H1 (cell line): ENCODE results near the gene CCDC15. TPM values are rescaled to one million over a fixed set of nuclear protein-coding genes. Genes with fewer than 3 reads are reported as not detected.

Experiments used
- CTCF ChIA-PET: fragments of 300-600 bp; sonication (Branson Sonifier 250); formaldehyde crosslinking; loops from one replicate; lab custom pipeline; 2021; ENCODE audit not compliant: partially characterized antibody; lab: Charles Lee
- POLR2A ChIA-PET: fragments of 300-600 bp; sonication (Branson Sonifier 250); formaldehyde crosslinking; loops from one replicate; lab custom pipeline; 2021; ENCODE audit warnings: inconsistent platforms; ENCODE audit not compliant: partially characterized antibody; lab: Charles Lee
- DNase-seq, 2 experiments: peaks; one replicate each; pipeline versions ENCODE4 v3.0.0 to v3.0.0-alpha.2; 2010 to 2022; ENCODE audit warnings: low spot score in 2 of 2, low read depth in 1 of 2, mixed read lengths in 1 of 2
- FAIRE-seq: peaks from 2 replicates; lab custom pipeline; 2011; peaks lifted over from hg19 to GRCh38; lab: Jason Lieb, UNC
- H2AFZ ChIP-seq: 2 replicates; pipeline ENCODE4 v1.8.1; 2012; ENCODE audit warnings: low read length, inconsistent platforms
- H2AK5ac ChIP-seq: 2 replicates; pipeline ENCODE4 v1.6.1; 2013; ENCODE audit warnings: low read depth, low read length
- H2BK120ac ChIP-seq: replicated peaks from 2 replicates; pipeline ENCODE3; 2013; ENCODE audit warnings: low read depth, low read length, inconsistent platforms
- H2BK12ac ChIP-seq: 2 replicates; pipeline ENCODE4 v1.6.1; 2013; ENCODE audit warnings: low read depth, low read length
- H2BK15ac ChIP-seq: 2 replicates; pipeline ENCODE4 v1.6.1; 2013; ENCODE audit warnings: low read length
- H2BK20ac ChIP-seq: 2 replicates; pipeline ENCODE4 v1.6.1; 2013; ENCODE audit warnings: low read length
- H2BK5ac ChIP-seq: 2 replicates; pipeline ENCODE4 v1.6.1; 2013; ENCODE audit warnings: low read depth, low read length
- H3K14ac ChIP-seq: 2 replicates; pipeline ENCODE4 v1.6.1; 2013; ENCODE audit warnings: inconsistent platforms; ENCODE audit not compliant: insufficient read length
- H3K18ac ChIP-seq: 2 replicates; pipeline ENCODE4 v1.6.1; 2013; ENCODE audit warnings: low read length; ENCODE audit errors: extremely low read depth
- H3K23ac ChIP-seq: 2 replicates; pipeline ENCODE4 v1.6.1; 2013; ENCODE audit warnings: inconsistent platforms; ENCODE audit not compliant: insufficient read length
- H3K23me2 ChIP-seq: 2 replicates; pipeline ENCODE4 v1.6.1; 2013; ENCODE audit warnings: low read depth, low read length
- H3K27ac ChIP-seq: 2 replicates; pipeline ENCODE4 v1.6.1; 2011; ENCODE audit warnings: low read depth, low read length, inconsistent platforms
- H3K27me3 ChIP-seq, 4 experiments: replicated peaks in 1 of 4; 1 replicate in 1 of 4; 2 replicates in 3 of 4; pipeline versions ENCODE4 v1.6.1 to v1.8.1; 2011 to 2013; ENCODE audit warnings: low read length in 3 of 4, mild to moderate bottlenecking in 3 of 4, inconsistent platforms in 2 of 4, mixed read lengths in 2 of 4, moderate library complexity in 1 of 4; ENCODE audit not compliant: control insufficient read depth in 3 of 4, insufficient read depth in 3 of 4; ENCODE audit errors: extremely low read depth in 1 of 4
- H3K36me3 ChIP-seq, 4 experiments: 2 replicates each; pipeline versions ENCODE4 v1.6.1 to v1.8.1; 2011 to 2013; ENCODE audit warnings: mild to moderate bottlenecking in 4 of 4, low read length in 3 of 4, moderate library complexity in 2 of 4, control low read depth in 1 of 4, inconsistent platforms in 1 of 4; ENCODE audit not compliant: insufficient read depth in 4 of 4, control insufficient read depth in 2 of 4
- H3K4ac ChIP-seq: replicated peaks from 2 replicates; pipeline ENCODE3; 2013; ENCODE audit warnings: low read length, low read depth, mixed read lengths, inconsistent platforms; ENCODE audit not compliant: insufficient read length
- H3K4me1 ChIP-seq, 4 experiments: replicated peaks in 1 of 4; 1 replicate in 1 of 4; 2 replicates in 3 of 4; pipeline versions ENCODE4 v1.6.1 to v1.8.1; 2011 to 2013; ENCODE audit warnings: low read length in 3 of 4, inconsistent platforms in 2 of 4, mixed read lengths in 1 of 4; ENCODE audit not compliant: insufficient read depth in 4 of 4, control insufficient read depth in 3 of 4
- H3K4me2 ChIP-seq, 2 experiments: 2 replicates each; pipeline versions ENCODE4 v1.6.1 to v1.8.1; 2011 to 2013; ENCODE audit warnings: low read depth in 2 of 2, low read length in 2 of 2, control low read depth in 1 of 2, inconsistent platforms in 1 of 2, mild to moderate bottlenecking in 1 of 2; ENCODE audit not compliant: insufficient read depth in 1 of 2
- H3K4me3 ChIP-seq, 4 experiments: fragments of 200-600, 300-600 bp in 1 of 4; sonication (generic), shearing (Covaris generic), sonication (Bioruptor Twin) in 1 of 4; 2 replicates each; pipeline versions ENCODE4 v1.5.1 to v1.8.1; 2011 to 2016; ENCODE audit warnings: low read length in 4 of 4, low read depth in 3 of 4, control low read depth in 2 of 4, inconsistent platforms in 2 of 4, mild to moderate bottlenecking in 2 of 4, mixed read lengths in 1 of 4, moderate library complexity in 1 of 4; ENCODE audit not compliant: insufficient read depth in 2 of 4; ENCODE audit errors: extremely low read depth in 1 of 4
- H3K56ac ChIP-seq: replicated peaks from 2 replicates; pipeline ENCODE3; 2013; ENCODE audit warnings: low read depth, mild to moderate bottlenecking, mixed read lengths, low read length, inconsistent platforms; ENCODE audit not compliant: insufficient read length
- H3K79me1 ChIP-seq: 2 replicates; pipeline ENCODE4 v1.6.1; 2013; ENCODE audit warnings: low read depth, low read length, control low read depth
- H3K79me2 ChIP-seq, 2 experiments: 2 replicates each; pipeline versions ENCODE4 v1.6.1 to v1.8.1; 2012 to 2013; ENCODE audit warnings: low read length in 2 of 2, mild to moderate bottlenecking in 2 of 2, inconsistent platforms in 1 of 2; ENCODE audit not compliant: insufficient read depth in 2 of 2, control insufficient read depth in 1 of 2
- H3K9ac ChIP-seq, 4 experiments: replicated peaks in 1 of 4; 1 replicate in 1 of 4; 2 replicates in 3 of 4; pipeline versions ENCODE4 v1.6.1 to v1.8.1; 2011 to 2013; ENCODE audit warnings: low read depth in 3 of 4, low read length in 3 of 4, control low read depth in 2 of 4, mild to moderate bottlenecking in 2 of 4, moderate library complexity in 2 of 4, inconsistent platforms in 1 of 4; ENCODE audit errors: extremely low read depth in 1 of 4
- H3K9me3 ChIP-seq, 2 experiments: 2 replicates each; pipeline versions ENCODE4 v1.6.1 to v1.8.1; 2012 to 2013; ENCODE audit warnings: mild to moderate bottlenecking in 2 of 2, moderate library complexity in 2 of 2, control low read depth in 1 of 2, inconsistent platforms in 1 of 2, low read depth in 1 of 2, low read length in 1 of 2, mixed read lengths in 1 of 2; ENCODE audit not compliant: insufficient read depth in 2 of 2
- H4K20me1 ChIP-seq, 2 experiments: replicated peaks in 1 of 2; 2 replicates each; pipeline versions ENCODE3 to v1.8.1; 2011 to 2013; ENCODE audit warnings: inconsistent platforms in 2 of 2, low read length in 2 of 2, mild to moderate bottlenecking in 1 of 2; ENCODE audit not compliant: insufficient read depth in 2 of 2, control insufficient read depth in 1 of 2
- H4K5ac ChIP-seq: 2 replicates; pipeline ENCODE4 v1.6.1; 2013; ENCODE audit warnings: low read length, low read depth, mixed read lengths, inconsistent platforms; ENCODE audit not compliant: insufficient read length
- H4K8ac ChIP-seq: 2 replicates; pipeline ENCODE4 v1.8.0; 2013; ENCODE audit warnings: mild to moderate bottlenecking, moderate library complexity, low read length, inconsistent platforms; ENCODE audit not compliant: insufficient read depth; ENCODE audit errors: extremely low read depth
- H4K91ac ChIP-seq: replicated peaks from 2 replicates; pipeline ENCODE3; 2013; ENCODE audit warnings: low read length, mixed read lengths, inconsistent platforms; ENCODE audit not compliant: insufficient read length
- YY1 ChIP-seq: IDR thresholded peaks from 2 replicates; pipeline ENCODE4 v1.6.1; 2011; ENCODE audit warnings: low read depth, mild to moderate bottlenecking, low read length
- WGBS, 2 experiments: shearing (Covaris generic) in 1 of 2; methylation state at CpG; one replicate each; pipeline versions ENCODE4 v1.1.6 to v1.1.7; 2013 to 2015; ENCODE audit warnings: low lambda C conversion rate in 2 of 2, mixed read lengths in 2 of 2, inconsistent platforms in 1 of 2, low coverage in 1 of 2, missing lambda C conversion rate in 1 of 2; ENCODE audit not compliant: insufficient replicate concordance in 2 of 2, insufficient coverage in 1 of 2, insufficient read length in 1 of 2; ENCODE audit errors: extremely low coverage in 1 of 2, missing lambda C conversion rate in 1 of 2; 5-methylcytosine and 5-hydroxymethylcytosine counted together
- polyA plus RNA-seq, 7 experiments: library from polyadenylated mRNA; depleted of rRNA in 3 of 7; stranded (reverse) in 5 of 7; unstranded in 2 of 7; fragments of >200 nt in 5 of 7; fragments of 200-250 nt in 2 of 7; gene quantifications; 1 replicate in 5 of 7; 2 replicates in 1 of 7; 4 replicates in 1 of 7; pipeline versions ENCODE4 v1.2.1 to v1.2.3, GENCODE V29; 2011 to 2013; ENCODE audit warnings: missing spikeins in 2 of 7, mixed read lengths in 2 of 7
- total RNA-seq: library from RNA; stranded (reverse); fragmentation: NEBNext Ultra II Directional; extraction: Animal tissue kit (Norgen Biotek cat#: 25700); gene quantifications from 2 replicates; pipeline ENCODE4 v1.2.1, GENCODE V29; 2021

CCDC15 gene
- total and polyA plus RNA-seq, 2 of the 8 experiments (the other 6 are each of a cell fraction or from before 2014, with no cell fraction given) = 1.5 to 3.1 TPM

GRCh38 chr11:125080531-125080911, 126.5 kb downstream of the CCDC15 start:
- no peaks in the 10 kb centered on the region for H3K79me2 ChIP-seq
- no peak overlapping the region for H3K9ac ChIP-seq
- ChIA-PET POLR2A (interaction anchor here (1.6 kb wide), 1 partner anchor 9 kb away, joined by 5 read pairs; no protein-coding TSS in a partner anchor), CTCF (interaction anchor here (0.7 to 29.4 kb wide), 6 partner anchors 9 to 348 kb away, joined by 3 to 486 read pairs (median 14); no protein-coding TSS in a partner anchor)
- no peak overlapping the region for H2BK5ac ChIP-seq
- H4K20me1 ChIP-seq = no peaks in the 10 kb centered on the region
- no peaks in the 10 kb centered on the region; a peak in 1 of 7 replicates for H3K27me3 ChIP-seq
- no peak overlapping the region for H2BK15ac ChIP-seq
- no peak overlapping the region for H3K4me2 ChIP-seq
- H3K23ac ChIP-seq = no peak overlapping the region
- H2BK12ac ChIP-seq = no peak overlapping the region
- H3K23me2 ChIP-seq = no peaks in the 10 kb centered on the region
- H2BK20ac ChIP-seq = no peak overlapping the region
- no peak overlapping the region for H3K27ac ChIP-seq
- no peak overlapping the region for H3K4me3 ChIP-seq
- H2BK120ac ChIP-seq = no peak overlapping the region
- no peak overlapping the region for H3K14ac ChIP-seq
- H4K8ac ChIP-seq = no peak overlapping the region; the same call in 1 of the 2 replicates
- no peak for DNase-seq
- H3K9me3 ChIP-seq = no peaks in the 10 kb centered on the region
- no peak for TF ChIP-seq YY1
- H2AK5ac ChIP-seq = no peak overlapping the region
- H2AFZ ChIP-seq = no peak overlapping the region
- H4K91ac ChIP-seq = no peak overlapping the region
- H4K5ac ChIP-seq = no peak overlapping the region
- H3K36me3 ChIP-seq = no peaks in the 10 kb centered on the region
- H3K79me1 ChIP-seq = no peaks in the 10 kb centered on the region; the same call in 1 of the 2 replicates
- H3K56ac ChIP-seq = no peak overlapping the region
- no peak overlapping the region for H3K18ac ChIP-seq
- no peak for FAIRE-seq
- H3K4ac ChIP-seq = no peak overlapping the region
- WGBS, 2 experiments = 86% methylated on average over 10 of the region's 12 CpGs; no CpG with 5 or more reads in 1 of the 2 experiments
- H3K4me1 ChIP-seq = peaks cover 0 to 6% (median 0%) of the 10 kb centered on the region in 4 experiments; a peak in 2 of 7 replicates
